HG02610 (cell line): ENCODE data around the gene BCAS4.
"Not testable (repeated sequence)": the region's sequence is repeated elsewhere in the genome, so short reads cannot be mapped to it uniquely, and the experiment has no call there.

ENCODE experiments used
- ATAC-seq: cut with Tn5 transposase; IDR thresholded peaks from one replicate; pipeline ENCODE4 v1.9.1; 2021; ENCODE audit warnings: mild to moderate bottlenecking, moderate library complexity; ENCODE audit not compliant: unreplicated experiment

Gene BCAS4

GRCh38 chr20:50771419-50772080 lies 23.3 kb upstream of the BCAS4 start:
- not testable (repeated sequence) for ATAC-seq

GRCh38 chr20:50772420-50773185 lies 22.3 kb upstream of the BCAS4 start:
- ATAC-seq, result no peak

- no peak for ATAC-seq
Measured at GRCh38 chr20:50774515-50774914, 20.3 kb upstream of the BCAS4 start.

GRCh38 chr20:50776122-50776817 lies 18.6 kb upstream of the BCAS4 start:
- ATAC-seq, result no peak

GRCh38 chr20:50777373-50777772 lies 17.5 kb upstream of the BCAS4 start:
- no peak for ATAC-seq

GRCh38 chr20:50778994-50779393 lies 15.9 kb upstream of the BCAS4 start:
- not testable (repeated sequence) for ATAC-seq

GRCh38 chr20:50783390-50783789 lies 11.5 kb upstream of the BCAS4 start:
- no peak for ATAC-seq

- ATAC-seq, result no peak
Measured at GRCh38 chr20:50783903-50784302, 11.0 kb upstream of the BCAS4 start.

- ATAC-seq, result no peak
Measured at GRCh38 chr20:50784464-50784863, 10.4 kb upstream of the BCAS4 start.

- ATAC-seq, result no peak
Measured at GRCh38 chr20:50786703-50787102, 8.2 kb upstream of the BCAS4 start.

GRCh38 chr20:50787181-50787580 lies 7.7 kb upstream of the BCAS4 start:
- ATAC-seq, result no peak

- ATAC-seq, result no peak
Measured at GRCh38 chr20:50788045-50788991, 6.5 kb upstream of the BCAS4 start.

GRCh38 chr20:50789968-50790650 lies 4.8 kb upstream of the BCAS4 start:
- ATAC-seq, result no peak

- peak; percentile 68 for ATAC-seq
Measured at GRCh38 chr20:50790651-50791277, 4.1 kb upstream of the BCAS4 start.

- ATAC-seq, result no peak
Measured at GRCh38 chr20:50792708-50793574, 1.9 kb upstream of the BCAS4 start.

- not testable (repeated sequence) for ATAC-seq
Measured at GRCh38 chr20:50793575-50794016, 1.3 kb upstream of the BCAS4 start.

- peak; percentile 5 for ATAC-seq
Measured at GRCh38 chr20:50794181-50794845, 548 bp upstream of the BCAS4 start.

GRCh38 chr20:50797142-50797541 lies 2.3 kb downstream of the BCAS4 start:
- ATAC-seq, result no peak
